Activated T-cell treated with anti-CD3 and anti-CD28 coated beads, Interleukin-2, amount 50 U/mL, for 4 hours (primary cell): ENCODE data around the gene OR8J1. TPM values are rescaled to one million over a fixed set of nuclear protein-coding genes. Genes with fewer than 3 reads are reported as not detected.
"Not testable (repeated sequence)": the region's sequence is repeated elsewhere in the genome, so short reads cannot be mapped to it uniquely, and the experiment has no call there.

ENCODE experiments used
- ATAC-seq, 2 donors: fragments of 200-7000 bp; cut with Tn5 transposase; one replicate each; pipeline ENCODE4 v1.10.0; 2021
- DNase-seq: peaks from one replicate; pipeline ENCODE4 v3.0.0-alpha.2; 2020
- H3K27me3 Mint-ChIP-seq: one replicate; pipeline ENCODE4 v1.8.0; 2021; ENCODE audit warnings: low read depth, mixed read lengths
- H3K36me3 Mint-ChIP-seq: one replicate; pipeline ENCODE4 v1.8.0; 2022; ENCODE audit warnings: mixed read lengths; ENCODE audit not compliant: insufficient read depth
- H3K4me1 Mint-ChIP-seq: one replicate; pipeline ENCODE4 v1.8.0; 2021; ENCODE audit warnings: low read depth, mixed read lengths
- H3K4me3 Mint-ChIP-seq: one replicate; pipeline ENCODE4 v1.8.0; 2021; ENCODE audit warnings: mild to moderate bottlenecking, moderate library complexity, mixed read lengths
- H3K9me3 Mint-ChIP-seq: one replicate; pipeline ENCODE4 v1.8.0; 2021; ENCODE audit warnings: mixed read lengths
- total RNA-seq, 3 donors: library from RNA; stranded (reverse); gene quantifications; one replicate each; pipeline ENCODE4 v1.2.1, GENCODE V29; 2021

Gene OR8J1
- not detected for total RNA-seq

GRCh38 chr11:56353991-56354390 is at the start of gene OR8J1:
Gene OR8J1, plus strand, starts transcription at chr11:56354291. Its CDS starts 5,956 bp downstream, at chr11:56360247.
- Mint-ChIP-seq H3K27me3 (no peaks in the 10 kb centered on the region), H3K36me3 (no peaks in the 10 kb centered on the region), H3K9me3 (peaks cover 8% of the 10 kb centered on the region), H3K4me3 (no peak within 1 kb of the TSS), H3K4me1 (no peaks in the 10 kb centered on the region)
- DNase-seq (no peak), ATAC-seq (no peak)

GRCh38 chr11:56307836-56308235 is 46.3 kb upstream of the OR8J1 start:
- no peak overlapping the region for H3K4me3 Mint-ChIP-seq
- no peaks in the 10 kb centered on the region for H3K36me3 Mint-ChIP-seq
- no peaks in the 10 kb centered on the region for H3K4me1 Mint-ChIP-seq
- ATAC-seq: no peak
- peaks cover 29% of the 10 kb centered on the region for H3K9me3 Mint-ChIP-seq
- H3K27me3 Mint-ChIP-seq: no peaks in the 10 kb centered on the region
- no peak for DNase-seq

DNA sequence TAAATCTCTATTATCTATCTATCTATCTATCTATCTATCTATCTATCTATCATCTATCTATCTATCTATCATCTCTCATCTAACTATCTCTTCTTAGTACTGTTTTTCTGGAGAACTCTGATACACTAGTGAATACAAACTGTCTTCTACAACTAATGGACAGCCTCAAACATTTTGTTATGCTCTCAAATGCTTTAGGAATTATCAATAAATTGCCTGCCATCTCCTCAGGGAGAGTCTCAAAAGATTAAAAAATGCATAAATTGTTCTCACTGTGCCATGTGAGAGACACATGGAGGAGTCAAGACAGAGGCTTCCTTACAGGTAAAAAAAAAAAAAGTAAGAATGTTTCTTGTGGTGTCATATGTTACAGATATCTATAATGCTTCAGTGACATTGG is 39.2 kb upstream of the OR8J1 start, which contains the start of gene OR8K3:
OR8K3 (plus strand) TSS at position 301 of the 400 bp plus-strand sequence. CDS start 3,163 bp downstream, outside the sequence.
- no peak for ATAC-seq
- H3K27me3 Mint-ChIP-seq: no peaks in the 10 kb centered on the region
- H3K9me3 Mint-ChIP-seq: peaks cover 17% of the 10 kb centered on the region
- H3K4me3 Mint-ChIP-seq: no peak within 1 kb of the TSS
- H3K4me1 Mint-ChIP-seq: no peaks in the 10 kb centered on the region
- H3K36me3 Mint-ChIP-seq: no peaks in the 10 kb centered on the region
- no peak for DNase-seq

GRCh38 chr11:56331861-56332491 is 22.1 kb upstream of the OR8J1 start:
- H3K4me3 Mint-ChIP-seq: no peak overlapping the region
- no peaks in the 10 kb centered on the region for H3K27me3 Mint-ChIP-seq
- ATAC-seq: no peak
- H3K9me3 Mint-ChIP-seq: peaks cover 4% of the 10 kb centered on the region
- DNase-seq: no peak
- no peaks in the 10 kb centered on the region for H3K4me1 Mint-ChIP-seq
- H3K36me3 Mint-ChIP-seq: no peaks in the 10 kb centered on the region

GRCh38 chr11:56333156-56333555 is 20.9 kb upstream of the OR8J1 start:
- Mint-ChIP-seq H3K4me1 (no peaks in the 10 kb centered on the region), H3K27me3 (no peaks in the 10 kb centered on the region), H3K9me3 (peaks cover 4% of the 10 kb centered on the region), H3K4me3 (no peak overlapping the region), H3K36me3 (no peaks in the 10 kb centered on the region)
- DNase-seq (no peak), ATAC-seq (no peak)

- no peaks in the 10 kb centered on the region for H3K36me3 Mint-ChIP-seq
- peaks cover 16% of the 10 kb centered on the region for H3K9me3 Mint-ChIP-seq
- H3K27me3 Mint-ChIP-seq: no peaks in the 10 kb centered on the region
- no peaks in the 10 kb centered on the region for H3K4me1 Mint-ChIP-seq
- no peak for DNase-seq
- H3K4me3 Mint-ChIP-seq: no peak overlapping the region
- no peak for ATAC-seq
Measured at GRCh38 chr11:56340289-56340688, 13.8 kb upstream of the OR8J1 start.

DNA sequence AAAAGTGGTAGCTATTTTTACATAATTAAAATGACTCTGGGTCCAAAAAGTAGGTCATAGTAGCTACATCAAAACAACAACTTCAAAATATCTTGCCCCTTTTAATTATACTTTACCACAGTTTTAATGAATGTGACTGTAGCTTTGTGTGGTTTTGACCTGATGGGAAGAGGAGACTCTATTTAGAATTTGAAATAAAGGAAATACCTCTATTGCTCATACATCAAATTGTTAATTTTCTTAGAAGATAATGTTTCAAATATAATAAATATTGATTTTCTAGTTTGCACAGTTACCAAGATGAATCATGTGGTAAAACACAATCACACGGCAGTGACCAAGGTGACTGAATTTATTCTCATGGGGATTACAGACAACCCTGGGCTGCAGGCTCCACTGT is 8.4 kb upstream of the OR8J1 start, which contains the start of gene OR8K1:
OR8K1 (plus strand) TSS at position 301 of the 400 bp plus-strand sequence; CDS start at position 301, 0 bp downstream.
- H3K27me3 Mint-ChIP-seq: no peaks in the 10 kb centered on the region
- no peaks in the 10 kb centered on the region for H3K36me3 Mint-ChIP-seq
- no peak for DNase-seq
- ATAC-seq: no peak
- no peaks in the 10 kb centered on the region for H3K4me1 Mint-ChIP-seq
- H3K9me3 Mint-ChIP-seq: peaks cover 25% of the 10 kb centered on the region
- H3K4me3 Mint-ChIP-seq: no peak within 1 kb of the TSS

DNA sequence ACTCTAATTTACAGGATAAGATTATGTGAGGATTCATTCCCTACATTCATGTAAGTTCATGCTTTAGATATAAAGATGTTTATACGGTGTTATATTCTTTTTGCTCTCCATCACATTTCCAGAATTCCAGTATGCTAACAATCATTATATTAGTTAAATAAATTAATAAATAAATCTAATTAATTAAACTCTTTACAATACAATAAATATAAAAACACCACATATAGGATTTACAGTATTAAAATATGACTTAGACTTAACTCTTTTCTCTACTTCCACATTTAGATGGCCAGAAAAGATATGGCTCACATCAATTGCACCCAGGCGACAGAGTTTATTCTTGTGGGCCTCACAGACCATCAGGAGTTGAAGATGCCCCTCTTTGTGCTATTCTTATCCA is 21.2 kb downstream of the OR8J1 start, which contains the start of gene OR8U1:
OR8U1 (plus strand) TSS at position 301 of the 400 bp plus-strand sequence; CDS start at position 301, 0 bp downstream.
- no peak for ATAC-seq

GRCh38 chr11:56380120-56380519 is 26.0 kb downstream of the OR8J1 start:
- Mint-ChIP-seq H3K4me1 (no peaks in the 10 kb centered on the region), H3K9me3 (peaks cover 19% of the 10 kb centered on the region), H3K27me3 (no peaks in the 10 kb centered on the region), H3K36me3 (no peaks in the 10 kb centered on the region), H3K4me3 (no peak overlapping the region)
- no peak for DNase-seq
- ATAC-seq: no peak

More for the DNA sequence above, 21.2 kb downstream of the OR8J1 start, which contains the start of gene OR8U1:
- Mint-ChIP-seq H3K4me3 (no peak within 1 kb of the TSS), H3K27me3 (no peaks in the 10 kb centered on the region), H3K4me1 (no peaks in the 10 kb centered on the region), H3K36me3 (no peaks in the 10 kb centered on the region), H3K9me3 (peaks cover 18% of the 10 kb centered on the region)
- no peak for DNase-seq

DNA sequence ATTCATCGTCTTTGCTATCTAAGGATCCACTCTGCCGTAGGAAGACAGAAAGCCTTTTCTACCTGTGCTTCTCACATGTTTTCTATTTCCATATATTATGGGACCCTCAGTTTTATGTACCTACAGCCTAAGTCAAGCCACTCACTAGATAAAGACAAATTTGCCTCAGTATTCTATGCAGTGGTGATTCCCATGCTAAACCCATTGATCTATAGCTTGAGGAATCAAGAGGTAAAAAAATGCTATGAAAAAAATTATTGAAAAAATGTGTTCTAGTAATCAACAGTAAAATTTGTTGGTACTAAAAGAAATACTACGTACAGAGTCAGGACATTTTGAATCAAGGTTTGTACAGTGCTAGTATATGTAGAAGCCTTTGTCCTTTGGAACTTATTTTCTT is 40.3 kb downstream of the OR8J1 start:
- no peaks in the 10 kb centered on the region for H3K4me1 Mint-ChIP-seq
- H3K36me3 Mint-ChIP-seq: no peaks in the 10 kb centered on the region
- no peak overlapping the region for H3K4me3 Mint-ChIP-seq
- no peaks in the 10 kb centered on the region for H3K27me3 Mint-ChIP-seq
- no peak for DNase-seq
- no peak for ATAC-seq
- peaks cover 18% of the 10 kb centered on the region for H3K9me3 Mint-ChIP-seq

GRCh38 chr11:56396047-56396446 is 42.0 kb downstream of the OR8J1 start:
- peaks cover 19% of the 10 kb centered on the region for H3K9me3 Mint-ChIP-seq
- H3K27me3 Mint-ChIP-seq: no peaks in the 10 kb centered on the region
- no peaks in the 10 kb centered on the region for H3K4me1 Mint-ChIP-seq
- no peak for ATAC-seq
- no peak for DNase-seq
- H3K36me3 Mint-ChIP-seq: no peaks in the 10 kb centered on the region
- H3K4me3 Mint-ChIP-seq: no peak overlapping the region

GRCh38 chr11:56401858-56402461 is 47.9 kb downstream of the OR8J1 start:
- not testable (repeated sequence) for ATAC-seq, H3K27me3 Mint-ChIP-seq, H3K4me1 Mint-ChIP-seq, DNase-seq, H3K4me3 Mint-ChIP-seq, H3K36me3 Mint-ChIP-seq
- H3K9me3 Mint-ChIP-seq: peaks cover 19% of the 10 kb centered on the region

GRCh38 chr11:56404393-56404792 is 50.3 kb downstream of the OR8J1 start:
- DNase-seq (no peak), ATAC-seq (no peak)
- no peak overlapping the region for H3K4me3 Mint-ChIP-seq
- H3K36me3 Mint-ChIP-seq: no peaks in the 10 kb centered on the region
- H3K9me3 Mint-ChIP-seq: peaks cover 27% of the 10 kb centered on the region
- H3K27me3 Mint-ChIP-seq: no peaks in the 10 kb centered on the region
- H3K4me1 Mint-ChIP-seq: no peaks in the 10 kb centered on the region

GRCh38 chr11:56410801-56411200 is 56.7 kb downstream of the OR8J1 start:
- Mint-ChIP-seq H3K9me3 (peaks cover 14% of the 10 kb centered on the region), H3K36me3 (no peaks in the 10 kb centered on the region), H3K4me3 (no peak overlapping the region), H3K27me3 (no peaks in the 10 kb centered on the region), H3K4me1 (no peaks in the 10 kb centered on the region)
- no peak for ATAC-seq
- no peak for DNase-seq
